Lung (tissue), 12 donors: ENCODE data around the gene LENG1. TPM values are rescaled to one million over a fixed set of nuclear protein-coding genes. Genes with fewer than 3 reads are reported as not detected.

Experiments used
- ATAC-seq: fragments of 200-7000 bp; cut with Tn5 transposase; one replicate; pipeline ENCODE4 v1.9.1; 2020; ENCODE audit warnings: moderate number of reproducible peaks; ENCODE audit not compliant: insufficient read depth, low FRiP score
- DNase-seq, 3 donors: peaks; one replicate each; pipeline ENCODE4 v3.0.0-alpha.2; 2013 to 2017
- H3K27ac ChIP-seq, 2 donors: one replicate each; pipeline ENCODE4 v1.5.1; 2013; ENCODE audit warnings: mild to moderate bottlenecking in 2 of 2, moderate library complexity in 2 of 2, control low read depth in 1 of 2, inconsistent platforms in 1 of 2, low read depth in 1 of 2, low read length in 1 of 2
- H3K27me3 ChIP-seq, 3 donors: one replicate each; pipeline ENCODE4 v1.5.1; 2013; ENCODE audit warnings: low read length in 2 of 3; ENCODE audit not compliant: control insufficient read depth in 3 of 3, insufficient read depth in 3 of 3
- H3K36me3 ChIP-seq, 4 donors: one replicate each; pipeline ENCODE4 v1.5.1; 2013; ENCODE audit warnings: low read length in 4 of 4, mild to moderate bottlenecking in 1 of 4, moderate library complexity in 1 of 4; ENCODE audit not compliant: control insufficient read depth in 4 of 4, insufficient read depth in 4 of 4
- H3K4me1 ChIP-seq, 5 donors: one replicate each; pipeline ENCODE4 v1.5.1; 2013; ENCODE audit warnings: low read length in 5 of 5, mild to moderate bottlenecking in 2 of 5, moderate library complexity in 1 of 5; ENCODE audit not compliant: control insufficient read depth in 5 of 5, insufficient read depth in 5 of 5
- H3K4me3 ChIP-seq: one replicate; pipeline ENCODE4 v1.5.1; 2013; ENCODE audit warnings: mild to moderate bottlenecking, control low read depth, moderate library complexity
- H3K9ac ChIP-seq, 2 donors: one replicate each; pipeline ENCODE4 v1.5.1; 2013; ENCODE audit warnings: low read length in 2 of 2, control low read depth in 1 of 2; ENCODE audit not compliant: insufficient read depth in 1 of 2
- H3K9me3 ChIP-seq, 4 donors: one replicate each; pipeline ENCODE4 v1.5.1; 2013; ENCODE audit warnings: low read length in 3 of 4, mild to moderate bottlenecking in 1 of 4, moderate library complexity in 1 of 4; ENCODE audit not compliant: control insufficient read depth in 4 of 4, insufficient read depth in 3 of 4
- CTCF ChIP-seq: IDR thresholded peaks from 2 replicates; pipeline ENCODE4 v1.5.1; 2012; ENCODE audit warnings: mild to moderate bottlenecking; ENCODE audit errors: control extremely low read depth, extremely low read depth
- WGBS, 2 donors: extraction: QIAGEN DNeasy Blood & Tissue Kit; methylation state at CpG; one replicate each; pipeline ENCODE4 v1.1.7; 2013; 5-methylcytosine and 5-hydroxymethylcytosine counted together
- polyA plus RNA-seq, 2 donors: library from polyadenylated mRNA; stranded (reverse); fragments of 200-250 nt; gene quantifications; one replicate each; pipeline ENCODE4 v1.2.1, GENCODE V29; 2013
- total RNA-seq, 2 donors: library from RNA; depleted of rRNA in 1 of 2; stranded (reverse); fragments of >200 nt in 1 of 2; gene quantifications; one replicate each; pipeline ENCODE4 v1.2.1, GENCODE V29; 2014 to 2021
- donor health status: control.
- donor health status: control.
- donor health status: Bipolar disorder and iron deficiency.
- donor health status: healthy.
- donor health status: DM: yes; HTN: yes; CAD: no.

The LENG1 gene
- total and polyA plus RNA-seq, 4 donors, result 3.8 to 17.1 (median 8.2) TPM

DNA sequence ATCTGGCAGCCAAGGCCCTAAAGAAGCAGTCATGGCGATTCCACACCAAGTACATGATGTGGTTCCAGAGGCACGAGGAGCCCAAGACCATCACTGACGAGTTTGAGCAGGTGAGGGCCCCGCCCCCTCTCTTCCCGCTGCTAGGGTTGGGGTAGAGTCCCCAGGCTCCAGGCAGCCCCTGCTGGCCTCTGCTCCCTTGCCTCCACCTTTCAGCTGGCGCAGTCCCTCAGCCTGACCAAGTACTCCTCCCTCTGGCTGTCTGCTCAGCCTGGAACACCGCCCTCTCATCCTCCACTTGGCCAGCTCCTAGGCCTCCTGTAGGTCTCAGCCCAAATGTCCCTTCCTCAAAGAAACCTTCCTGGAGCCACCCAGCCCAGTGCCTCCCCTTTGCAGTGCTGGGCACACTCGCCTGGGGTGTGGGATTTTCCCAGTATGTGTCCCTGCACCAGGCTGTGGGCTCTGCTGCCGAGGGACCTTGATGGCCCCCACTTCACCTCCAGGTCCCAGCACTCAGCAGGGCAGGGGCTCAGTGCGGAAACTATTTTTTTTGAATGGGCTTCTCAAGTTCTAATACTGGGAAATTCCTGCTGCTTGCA, 5.7 kb downstream of the LENG1 start:
- Histone ChIP-seq H3K27me3 (no peaks in the 10 kb centered on the region), H3K36me3 (peaks cover 14 to 79% (median 28%) of the 10 kb centered on the region in 4 donors)
- no peak for ATAC-seq

GRCh38 chr19:54152878-54153524, 6.5 kb downstream of the LENG1 start:
- Histone ChIP-seq H3K4me1 (no peaks in the 10 kb centered on the region), H3K9me3 (no peaks in the 10 kb centered on the region), H3K4me3 (no peak overlapping the region), H3K9ac (no peak overlapping the region), H3K27ac (no peak overlapping the region), H3K27me3 (no peaks in the 10 kb centered on the region), H3K36me3 (peaks cover 14 to 86% (median 29%) of the 10 kb centered on the region in 4 donors)
- DNase-seq (no peak), ATAC-seq (no peak)
- TF ChIP-seq CTCF, result no peak
- 95% methylated on average over 25 of the region's 25 CpGs for WGBS, 2 donors

More for the DNA sequence above, 5.7 kb downstream of the LENG1 start:
- WGBS, 2 donors, result 83 to 84% methylated on average over 10 of the region's 10 CpGs
- no peak for TF ChIP-seq CTCF
- no peaks in the 10 kb centered on the region for H3K9me3 ChIP-seq
- peaks cover 2 to 6% (median 4%) of the 10 kb centered on the region in 5 donors for H3K4me1 ChIP-seq
- H3K9ac ChIP-seq, result no peak overlapping the region
- H3K27ac ChIP-seq, result no peak overlapping the region
- no peak for DNase-seq
- no peak overlapping the region for H3K4me3 ChIP-seq

DNA sequence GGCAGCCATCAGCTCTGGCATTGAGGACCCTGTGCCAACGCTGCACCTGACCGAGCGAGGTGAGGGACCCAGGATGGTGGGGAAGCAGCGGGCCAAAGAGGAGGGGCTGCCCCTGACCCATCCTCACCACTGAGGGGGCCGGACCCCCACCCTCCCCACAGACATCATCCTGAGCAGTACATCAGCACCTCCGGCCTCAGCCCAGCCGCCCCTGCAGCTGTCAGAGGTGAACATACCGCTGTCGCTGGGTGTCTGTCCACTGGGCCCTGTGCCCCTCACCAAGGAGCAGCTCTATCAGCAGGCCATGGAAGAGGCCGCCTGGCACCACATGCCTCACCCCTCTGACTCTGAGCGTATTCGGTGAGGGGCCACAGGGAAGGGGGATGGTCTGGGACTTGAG, 7.3 kb downstream of the LENG1 start:
- peaks cover 14 to 92% (median 33%) of the 10 kb centered on the region in 4 donors for H3K36me3 ChIP-seq
- no peak for TF ChIP-seq CTCF

More for the DNA sequence above, 7.3 kb downstream of the LENG1 start:
- no peak overlapping the region for H3K27ac ChIP-seq
- no peak overlapping the region for H3K9ac ChIP-seq
- 93 to 94% methylated on average over 12 of the region's 12 CpGs for WGBS, 2 donors
- H3K9me3 ChIP-seq, result no peaks in the 10 kb centered on the region
- ATAC-seq (no peak), DNase-seq (no peak)
- H3K4me3 ChIP-seq, result no peak overlapping the region
- H3K4me1 ChIP-seq, result no peaks in the 10 kb centered on the region
- H3K27me3 ChIP-seq, result no peaks in the 10 kb centered on the region
